Activated naive CD8-positive, alpha-beta T cell treated with anti-CD3 and anti-CD28 coated beads for 36 hours (primary cell): ENCODE data around the gene KERA. TPM values are rescaled to one million over a fixed set of nuclear protein-coding genes. Genes with fewer than 3 reads are reported as not detected.
"Not testable (repeated sequence)": the region's sequence is repeated elsewhere in the genome, so short reads cannot be mapped to it uniquely, and the experiment has no call there.

Experiments used
- DNase-seq: peaks from one replicate; pipeline ENCODE4 v3.0.0; 2021
- H3K27ac Mint-ChIP-seq: one replicate; pipeline ENCODE4 v1.8.0; 2022; ENCODE audit warnings: mild to moderate bottlenecking, moderate library complexity, mixed read lengths
- H3K27me3 Mint-ChIP-seq: one replicate; pipeline ENCODE4 v1.8.0; 2022; ENCODE audit warnings: mild to moderate bottlenecking, mixed read lengths
- H3K36me3 Mint-ChIP-seq: one replicate; pipeline ENCODE4 v1.8.0; 2021; ENCODE audit warnings: mild to moderate bottlenecking, mixed read lengths
- H3K4me1 Mint-ChIP-seq: one replicate; pipeline ENCODE4 v1.8.0; 2021; ENCODE audit warnings: mixed read lengths
- H3K4me3 Mint-ChIP-seq: one replicate; pipeline ENCODE4 v1.8.0; 2022; ENCODE audit warnings: mild to moderate bottlenecking, moderate library complexity, mixed read lengths
- H3K9me3 Mint-ChIP-seq: one replicate; pipeline ENCODE4 v1.8.0; 2022; ENCODE audit warnings: mixed read lengths
- total RNA-seq, 2 experiments: library from RNA; stranded (reverse); gene quantifications; one replicate each; pipeline ENCODE4 v1.2.3, GENCODE V29; 2021

KERA gene
- total RNA-seq, 2 experiments from 2014 or later, result not detected

- not testable (repeated sequence) for H3K4me1 Mint-ChIP-seq, H3K36me3 Mint-ChIP-seq, H3K27me3 Mint-ChIP-seq, H3K27ac Mint-ChIP-seq, H3K4me3 Mint-ChIP-seq, DNase-seq
- peaks cover 20% of the 10 kb centered on the region for H3K9me3 Mint-ChIP-seq
Observed at GRCh38 chr12:91089953-91090352, 32.1 kb upstream of the KERA start.

- no peaks in the 10 kb centered on the region for H3K36me3 Mint-ChIP-seq
- H3K9me3 Mint-ChIP-seq, result no peaks in the 10 kb centered on the region
- no peak for DNase-seq
- H3K4me1 Mint-ChIP-seq, result no peaks in the 10 kb centered on the region
- H3K27ac Mint-ChIP-seq, result no peak overlapping the region
- peaks cover 8% of the 10 kb centered on the region for H3K27me3 Mint-ChIP-seq
- H3K4me3 Mint-ChIP-seq, result no peak overlapping the region
Observed at GRCh38 chr12:91080041-91080440, 22.2 kb upstream of the KERA start.

GRCh38 chr12:91078501-91078900, 20.7 kb upstream of the KERA start:
- Mint-ChIP-seq H3K4me1 (no peaks in the 10 kb centered on the region), H3K27me3 (peaks cover 8% of the 10 kb centered on the region), H3K4me3 (no peak overlapping the region), H3K36me3 (no peaks in the 10 kb centered on the region), H3K27ac (no peak overlapping the region), H3K9me3 (no peaks in the 10 kb centered on the region)
- DNase-seq, result no peak

DNA sequence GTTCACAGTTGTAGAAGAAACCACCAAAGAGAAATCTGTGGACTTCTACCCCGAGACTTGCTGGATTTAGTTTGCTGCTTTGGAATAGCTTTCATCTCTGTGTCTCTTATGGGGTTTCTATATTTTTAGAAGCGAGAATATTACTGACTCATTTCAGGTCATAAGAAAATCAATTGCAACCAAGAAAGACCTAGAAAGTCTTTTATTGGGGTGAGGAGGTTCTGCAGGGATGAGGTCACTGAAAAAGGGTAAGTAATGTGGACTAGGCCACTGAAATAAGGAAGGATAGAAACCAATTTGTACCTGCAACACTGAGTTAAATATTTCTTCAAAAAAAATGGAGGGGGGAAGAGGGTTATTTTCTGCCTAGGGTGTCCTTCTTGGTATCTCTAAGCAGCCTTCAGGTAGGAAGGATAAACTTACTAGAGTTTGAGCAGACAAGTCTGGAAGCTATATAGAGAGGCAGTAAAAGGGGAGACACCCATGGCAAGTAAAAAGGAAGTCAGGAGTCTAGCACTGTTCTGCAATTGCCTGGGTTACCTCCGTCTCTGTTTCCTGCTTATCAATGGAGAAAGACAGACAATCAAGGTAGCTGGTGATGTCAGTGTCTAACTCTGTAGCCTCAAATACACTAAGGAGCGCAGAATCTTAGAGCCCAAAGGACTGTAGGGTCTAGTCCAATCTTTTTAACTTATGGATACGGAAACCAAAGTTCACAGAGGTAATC, 19.6 kb upstream of the KERA start:
- peaks cover 8% of the 10 kb centered on the region for H3K27me3 Mint-ChIP-seq
- no peaks in the 10 kb centered on the region for H3K4me1 Mint-ChIP-seq
- no peak overlapping the region for H3K27ac Mint-ChIP-seq
- H3K9me3 Mint-ChIP-seq, result no peaks in the 10 kb centered on the region
- H3K36me3 Mint-ChIP-seq, result no peaks in the 10 kb centered on the region
- no peak for DNase-seq
- no peak overlapping the region for H3K4me3 Mint-ChIP-seq

- Mint-ChIP-seq H3K4me3 (no peak overlapping the region), H3K4me1 (no peaks in the 10 kb centered on the region), H3K27ac (no peak overlapping the region)
Observed at GRCh38 chr12:91074851-91075250, 17.0 kb upstream of the KERA start.

DNA sequence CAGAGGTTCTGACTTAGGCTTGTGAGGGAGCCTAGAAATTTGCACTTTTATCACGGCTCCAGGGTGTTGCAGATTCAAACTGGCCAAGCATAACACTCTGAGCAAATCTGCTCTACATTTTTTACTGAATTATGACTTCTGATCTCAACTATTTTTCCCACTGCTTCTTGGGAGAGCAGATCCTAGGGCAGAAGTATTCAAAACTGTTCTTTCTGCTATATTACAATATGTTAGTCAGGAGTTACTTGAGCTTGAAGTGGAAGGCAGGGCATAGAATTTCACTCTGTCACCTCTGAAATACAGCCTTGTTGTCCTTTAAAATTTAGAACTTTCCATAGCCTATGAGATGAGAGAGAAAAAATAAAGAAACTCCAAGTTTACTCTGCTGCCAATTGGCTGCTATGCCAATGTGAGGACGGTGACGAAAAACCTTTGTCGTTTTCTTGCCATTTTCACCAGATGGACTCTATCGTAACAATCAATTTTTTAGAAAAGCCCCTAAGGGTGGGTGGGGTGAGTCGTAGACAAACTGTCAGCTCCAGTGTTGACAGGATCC, 16.4 kb upstream of the KERA start:
- Mint-ChIP-seq H3K4me3 (no peak overlapping the region), H3K27ac (no peak overlapping the region), H3K36me3 (no peaks in the 10 kb centered on the region), H3K27me3 (peaks cover 4% of the 10 kb centered on the region), H3K4me1 (no peaks in the 10 kb centered on the region), H3K9me3 (no peaks in the 10 kb centered on the region)
- DNase-seq, result no peak

More at GRCh38 chr12:91074851-91075250, 17.0 kb upstream of the KERA start:
- peaks cover 4% of the 10 kb centered on the region for H3K27me3 Mint-ChIP-seq
- DNase-seq, result no peak
- H3K36me3 Mint-ChIP-seq, result no peaks in the 10 kb centered on the region
- no peaks in the 10 kb centered on the region for H3K9me3 Mint-ChIP-seq

GRCh38 chr12:91073426-91073825, 15.6 kb upstream of the KERA start:
- no peaks in the 10 kb centered on the region for H3K9me3 Mint-ChIP-seq
- no peak overlapping the region for H3K4me3 Mint-ChIP-seq
- H3K27me3 Mint-ChIP-seq, result peaks cover 4% of the 10 kb centered on the region
- H3K27ac Mint-ChIP-seq, result no peak overlapping the region
- H3K4me1 Mint-ChIP-seq, result no peaks in the 10 kb centered on the region
- no peak for DNase-seq
- H3K36me3 Mint-ChIP-seq, result no peaks in the 10 kb centered on the region

GRCh38 chr12:91072931-91073330, 15.1 kb upstream of the KERA start:
- no peak overlapping the region for H3K27ac Mint-ChIP-seq
- no peak overlapping the region for H3K4me3 Mint-ChIP-seq
- no peaks in the 10 kb centered on the region for H3K9me3 Mint-ChIP-seq
- no peak for DNase-seq
- H3K4me1 Mint-ChIP-seq, result no peaks in the 10 kb centered on the region
- no peaks in the 10 kb centered on the region for H3K36me3 Mint-ChIP-seq
- H3K27me3 Mint-ChIP-seq, result peaks cover 4% of the 10 kb centered on the region

DNA sequence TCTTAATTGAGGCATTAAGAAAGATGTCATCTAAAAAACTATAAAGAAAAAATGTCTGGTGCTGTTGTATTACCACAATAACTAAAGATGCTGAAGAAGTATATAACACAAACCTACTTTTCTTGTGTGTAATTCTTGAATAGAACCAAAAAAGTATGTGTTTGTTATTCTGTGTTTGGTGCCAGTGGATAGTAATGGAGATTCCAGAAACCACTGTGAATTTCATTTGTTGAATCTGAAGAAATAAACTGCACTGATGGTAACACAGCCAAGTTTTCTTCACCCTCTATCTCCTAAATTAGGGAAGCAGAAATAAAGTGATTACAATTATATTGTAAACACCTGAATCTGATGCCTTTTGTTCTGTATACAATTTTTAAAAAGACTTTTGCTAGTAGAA, 13.1 kb upstream of the KERA start:
- no peaks in the 10 kb centered on the region for H3K9me3 Mint-ChIP-seq
- H3K27ac Mint-ChIP-seq, result no peak overlapping the region
- no peaks in the 10 kb centered on the region for H3K36me3 Mint-ChIP-seq
- no peaks in the 10 kb centered on the region for H3K4me1 Mint-ChIP-seq
- DNase-seq, result no peak
- no peak overlapping the region for H3K4me3 Mint-ChIP-seq
- no peaks in the 10 kb centered on the region for H3K27me3 Mint-ChIP-seq

DNA sequence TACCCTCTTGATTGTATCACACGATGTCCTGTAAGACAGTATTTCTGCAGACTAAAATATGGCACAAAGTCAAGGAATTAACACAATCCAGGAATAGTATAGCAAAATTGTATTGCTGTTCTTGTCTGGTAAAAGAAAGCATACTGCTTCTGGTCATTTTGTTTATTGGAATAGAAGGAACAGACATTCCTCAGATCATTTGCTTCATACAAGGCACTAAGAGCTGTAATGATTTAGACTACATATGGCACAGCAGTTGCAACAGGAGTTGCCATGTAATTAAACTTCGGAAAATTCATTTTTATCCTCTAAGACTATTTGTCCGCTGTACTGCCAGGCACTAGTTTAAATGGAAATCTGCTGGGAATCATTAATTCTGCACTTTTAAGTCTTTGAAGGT, 7.6 kb upstream of the KERA start:
- Mint-ChIP-seq H3K27ac (no peak overlapping the region), H3K9me3 (no peaks in the 10 kb centered on the region), H3K36me3 (no peaks in the 10 kb centered on the region), H3K4me3 (no peak overlapping the region), H3K4me1 (no peaks in the 10 kb centered on the region), H3K27me3 (no peaks in the 10 kb centered on the region)
- DNase-seq, result no peak

- Mint-ChIP-seq H3K9me3 (no peaks in the 10 kb centered on the region), H3K4me3 (no peak overlapping the region), H3K36me3 (no peaks in the 10 kb centered on the region)
Observed at GRCh38 chr12:91064640-91065039, 6.8 kb upstream of the KERA start.

GRCh38 chr12:91061091-91061490, 3.3 kb upstream of the KERA start:
- DNase-seq, result no peak
- Mint-ChIP-seq H3K27ac (no peak overlapping the region), H3K36me3 (no peaks in the 10 kb centered on the region), H3K4me3 (no peak overlapping the region), H3K27me3 (no peaks in the 10 kb centered on the region), H3K4me1 (no peaks in the 10 kb centered on the region), H3K9me3 (no peaks in the 10 kb centered on the region)

More at GRCh38 chr12:91064640-91065039, 6.8 kb upstream of the KERA start:
- Mint-ChIP-seq H3K27ac (no peak overlapping the region), H3K27me3 (no peaks in the 10 kb centered on the region), H3K4me1 (no peaks in the 10 kb centered on the region)
- DNase-seq, result no peak

DNA sequence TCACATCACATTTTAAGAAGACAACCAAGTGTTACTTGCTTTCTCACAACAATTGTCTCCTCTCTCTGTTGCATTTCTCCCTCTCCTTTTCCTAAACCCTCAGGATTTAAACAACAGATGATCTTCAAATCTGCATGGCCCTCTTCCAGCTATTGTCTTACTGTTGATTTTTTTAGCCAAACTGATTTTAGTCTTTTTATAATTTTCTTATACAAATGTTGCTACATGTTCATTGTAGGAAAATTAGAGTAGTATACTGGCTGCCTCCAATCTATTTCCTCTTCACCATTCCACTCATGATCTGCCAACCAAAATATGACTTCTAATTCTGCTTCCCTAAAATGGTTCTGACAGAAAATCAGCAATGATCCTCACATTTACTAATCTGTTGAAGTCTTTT, 1.4 kb upstream of the KERA start:
- H3K4me1 Mint-ChIP-seq, result no peaks in the 10 kb centered on the region
- no peak overlapping the region for H3K4me3 Mint-ChIP-seq
- H3K27me3 Mint-ChIP-seq, result no peaks in the 10 kb centered on the region
- no peaks in the 10 kb centered on the region for H3K36me3 Mint-ChIP-seq
- DNase-seq, result no peak
- no peak overlapping the region for H3K27ac Mint-ChIP-seq
- H3K9me3 Mint-ChIP-seq, result no peaks in the 10 kb centered on the region

DNA sequence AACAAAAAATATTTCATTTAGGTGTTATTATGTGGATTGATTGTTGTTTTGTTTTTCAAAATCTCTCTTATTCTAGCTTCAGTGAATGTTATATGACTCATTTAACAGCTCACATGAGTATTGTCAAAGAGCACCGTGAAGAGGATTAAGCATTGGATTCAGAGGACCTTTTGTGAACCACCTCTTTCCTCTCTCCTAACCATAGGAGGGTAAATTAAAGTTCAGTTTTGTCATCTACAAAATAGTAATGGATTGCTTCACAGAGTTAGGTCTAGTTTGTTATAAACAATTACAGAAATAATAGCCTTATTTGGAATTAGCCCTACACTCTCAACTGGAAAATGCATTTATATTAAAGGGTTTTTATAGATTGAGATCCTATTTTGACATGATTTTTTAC, 962 bp upstream of the KERA start:
- no peaks in the 10 kb centered on the region for H3K27me3 Mint-ChIP-seq
- H3K4me3 Mint-ChIP-seq, result no peak overlapping the region
- H3K9me3 Mint-ChIP-seq, result no peaks in the 10 kb centered on the region
- DNase-seq, result no peak
- no peaks in the 10 kb centered on the region for H3K4me1 Mint-ChIP-seq
- no peaks in the 10 kb centered on the region for H3K36me3 Mint-ChIP-seq
- no peak overlapping the region for H3K27ac Mint-ChIP-seq

- DNase-seq, result no peak
- Mint-ChIP-seq H3K9me3 (no peaks in the 10 kb centered on the region), H3K27me3 (no peaks in the 10 kb centered on the region), H3K27ac (no peak overlapping the region), H3K36me3 (no peaks in the 10 kb centered on the region), H3K4me3 (no peak overlapping the region), H3K4me1 (no peaks in the 10 kb centered on the region)
Observed at GRCh38 chr12:91056488-91056887, 1.3 kb downstream of the KERA start.

DNA sequence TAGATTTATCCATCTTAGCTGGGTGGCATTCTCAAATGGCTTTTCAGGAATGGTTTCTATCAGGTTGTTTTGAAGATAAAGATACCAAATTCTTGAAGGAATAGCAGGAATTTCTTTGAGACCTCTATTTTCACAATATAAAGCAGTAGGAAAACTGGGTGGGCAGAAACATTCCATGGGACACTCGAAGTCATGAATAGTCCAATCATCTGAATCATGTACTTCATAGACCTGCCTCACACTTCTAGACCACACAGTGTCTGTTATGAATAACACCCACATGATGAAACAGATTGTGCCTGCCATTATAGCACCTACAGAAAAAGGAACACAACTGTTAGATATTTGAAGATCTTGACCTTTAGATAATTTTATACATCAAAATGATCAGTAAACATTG, 1.8 kb downstream of the KERA start:
- Mint-ChIP-seq H3K27me3 (no peaks in the 10 kb centered on the region), H3K4me3 (no peak overlapping the region), H3K4me1 (no peaks in the 10 kb centered on the region), H3K27ac (no peak overlapping the region), H3K36me3 (no peaks in the 10 kb centered on the region), H3K9me3 (no peaks in the 10 kb centered on the region)
- no peak for DNase-seq
